Effector memory CD8-positive, alpha-beta T cell (primary cell): ENCODE data around the gene TMEM205.
"Not testable (repeated sequence)": the region's sequence is repeated elsewhere in the genome, so short reads cannot be mapped to it uniquely, and the experiment has no call there.

Experiments
- ATAC-seq: fragments of 150-1000 bp; cut with Tn5 transposase; replicated peaks from 2 replicates; pipeline ENCODE4 v1.10.0; 2021; ENCODE audit warnings: mild to moderate bottlenecking, moderate library complexity
- DNase-seq, 3 experiments: peaks; one replicate each; pipeline ENCODE4 v3.0.0; 2021
- H3K27ac Mint-ChIP-seq, 2 donors: one replicate each; pipeline ENCODE4 v1.8.0; 2022; ENCODE audit warnings: mild to moderate bottlenecking in 2 of 2, mixed read lengths in 2 of 2, moderate library complexity in 2 of 2
- H3K27me3 Mint-ChIP-seq, 2 donors: one replicate each; pipeline ENCODE4 v1.8.0; 2022; ENCODE audit warnings: mixed read lengths in 2 of 2
- H3K36me3 Mint-ChIP-seq: one replicate; pipeline ENCODE4 v1.8.0; 2022; ENCODE audit warnings: mild to moderate bottlenecking, moderate library complexity, mixed read lengths; ENCODE audit not compliant: insufficient read depth
- H3K4me1 Mint-ChIP-seq, 2 donors: one replicate each; pipeline ENCODE4 v1.8.0; 2022; ENCODE audit warnings: low read depth in 2 of 2, mixed read lengths in 2 of 2
- H3K4me3 Mint-ChIP-seq, 2 donors: one replicate each; pipeline ENCODE4 v1.8.0; 2022; ENCODE audit warnings: mild to moderate bottlenecking in 2 of 2, mixed read lengths in 2 of 2, moderate library complexity in 2 of 2
- H3K9me3 Mint-ChIP-seq, 2 donors: one replicate each; pipeline ENCODE4 v1.8.0; 2022; ENCODE audit warnings: mixed read lengths in 2 of 2
- total RNA-seq, 9 experiments: gene quantifications; one replicate each; lab custom pipeline; 2026; lab: John Stamatoyannopoulos, UW

Gene TMEM205
- 5.4 to 20.5 (median 16.4) reads per million in 9 experiments for total RNA-seq

DNA sequence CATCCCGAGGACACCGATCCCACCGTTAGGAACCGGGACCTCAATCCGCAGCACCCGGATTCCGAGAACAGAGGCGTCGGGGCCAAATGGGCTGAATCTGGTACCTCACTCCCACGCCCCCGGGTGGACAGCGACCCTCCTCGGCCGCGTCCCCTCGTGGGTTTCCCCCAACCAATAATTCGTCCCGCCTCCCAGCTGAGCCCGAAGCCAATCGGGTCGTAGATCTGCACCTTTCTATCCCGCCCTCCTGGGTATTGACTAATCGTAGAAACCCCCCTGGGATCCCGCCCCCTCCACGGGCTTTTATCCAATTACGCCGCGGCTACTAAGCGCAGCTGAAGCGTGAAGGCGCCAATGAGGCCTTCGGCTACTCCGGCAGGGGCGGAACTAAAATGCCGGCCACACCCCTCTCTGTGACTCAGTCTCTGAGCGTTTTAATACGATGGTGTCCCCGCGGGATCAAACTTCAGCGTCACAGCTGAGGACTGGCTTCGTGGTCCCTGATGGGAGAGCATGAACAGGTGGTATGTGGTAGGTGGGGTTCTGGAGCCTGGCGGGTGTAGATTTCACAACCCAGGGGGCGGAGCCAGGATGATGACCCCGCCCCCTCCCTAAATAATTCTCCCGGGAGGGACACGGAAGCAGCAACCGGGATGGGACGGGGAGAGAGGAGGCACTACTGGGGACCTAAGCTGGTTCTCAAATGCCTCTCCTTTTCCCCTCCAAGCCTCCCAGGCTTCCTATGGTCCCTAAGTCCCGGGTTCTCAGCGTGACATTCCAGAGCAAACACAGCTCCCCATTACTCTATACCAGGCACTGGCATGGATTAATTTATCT, at the start of gene TMEM205, which contains the start of gene CCDC159:
Gene TMEM205, minus strand, starts transcription at position 165 of the 837 bp plus-strand sequence. CDS start 649 bp downstream, outside the sequence.
Gene CCDC159, plus strand, starts transcription at position 416 of the 837 bp plus-strand sequence. Its CDS starts 88 bp downstream, at position 504.
- Mint-ChIP-seq H3K27ac (peak within 1 kb of the TSS; percentile 91 to 97), H3K4me1 (peaks cover 25 to 31% of the 10 kb centered on the region in 2 donors), H3K9me3 (no peaks in the 10 kb centered on the region), H3K36me3 (peaks cover 11% of the 10 kb centered on the region), H3K27me3 (no peaks in the 10 kb centered on the region), H3K4me3 (peak within 1 kb of the TSS; percentile 96 to 97)
- ATAC-seq (peak; percentile 93), DNase-seq (peak; percentile 98 to 99 (median 98))

GRCh38 chr19:11390933-11391680, 45.0 kb upstream of the TMEM205 start:
- Mint-ChIP-seq H3K4me1 (peaks cover 0 to 5% of the 10 kb centered on the region in 2 donors), H3K9me3 (no peaks in the 10 kb centered on the region), H3K27ac (no peak overlapping the region), H3K36me3 (no peaks in the 10 kb centered on the region), H3K27me3 (peaks cover 14 to 26% of the 10 kb centered on the region in 2 donors), H3K4me3 (no peak overlapping the region)
- ATAC-seq: no peak
- no peak for DNase-seq

- H3K4me3 Mint-ChIP-seq: no peak overlapping the region
- peaks cover 0 to 5% of the 10 kb centered on the region in 2 donors for H3K4me1 Mint-ChIP-seq
- no peak overlapping the region for H3K27ac Mint-ChIP-seq
- H3K27me3 Mint-ChIP-seq: peaks cover 11 to 21% of the 10 kb centered on the region in 2 donors
- no peaks in the 10 kb centered on the region for H3K9me3 Mint-ChIP-seq
- no peaks in the 10 kb centered on the region for H3K36me3 Mint-ChIP-seq
- DNase-seq (no peak), ATAC-seq (no peak)
These were observed 44.3 kb upstream of the TMEM205 start for GRCh38 chr19:11390359-11390758.

DNA sequence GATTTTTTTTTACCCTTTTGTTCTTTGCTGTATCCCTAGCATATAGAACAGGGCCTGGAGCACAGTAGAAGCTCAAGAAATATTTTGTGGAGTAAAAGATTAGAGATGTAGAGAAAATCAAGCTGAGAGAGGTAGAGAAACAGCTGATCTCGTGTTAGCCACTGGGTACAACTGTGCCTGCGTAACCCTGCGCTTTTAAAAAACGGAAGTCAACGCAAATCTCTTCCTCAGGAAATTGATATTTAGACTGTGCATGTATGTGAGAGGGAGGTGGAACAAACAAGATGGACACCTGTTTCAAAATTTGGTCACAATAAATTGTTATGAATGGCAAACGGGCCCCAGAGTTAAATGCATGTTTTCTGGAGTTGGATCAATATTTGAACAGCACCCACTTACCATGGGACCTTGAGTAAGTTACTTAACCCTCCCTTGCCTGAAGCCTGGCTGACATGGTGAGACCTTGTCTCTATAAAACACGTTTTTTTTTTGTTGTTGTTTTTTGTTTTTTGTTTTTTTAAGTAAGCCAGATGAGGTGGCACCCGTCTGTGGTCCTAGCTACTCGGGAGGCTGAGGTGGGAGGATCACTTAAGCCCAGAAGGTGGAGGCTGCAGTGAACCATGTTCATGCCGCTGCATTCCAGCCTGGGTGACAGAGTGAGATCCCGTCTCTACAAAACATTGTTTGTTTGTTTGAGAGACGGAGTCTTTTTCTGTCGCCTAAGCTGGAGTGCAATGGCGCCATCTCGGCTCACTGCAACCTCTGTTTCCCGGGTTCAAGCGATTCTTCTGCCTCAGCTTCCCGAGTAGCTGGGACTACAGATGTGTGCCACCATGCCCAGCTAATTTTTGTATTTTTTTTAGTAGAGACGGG, 41.3 kb upstream of the TMEM205 start:
- Mint-ChIP-seq H3K9me3 (no peaks in the 10 kb centered on the region), H3K27me3 (peaks cover 7 to 22% of the 10 kb centered on the region in 2 donors), H3K4me1 (peaks cover 5 to 7% of the 10 kb centered on the region in 2 donors), H3K36me3 (peaks cover 4% of the 10 kb centered on the region), H3K4me3 (no peak overlapping the region), H3K27ac (no peak overlapping the region)
- DNase-seq: no peak
- no peak for ATAC-seq

GRCh38 chr19:11384778-11385129, 38.7 kb upstream of the TMEM205 start:
- Mint-ChIP-seq H3K36me3 (peaks cover 16% of the 10 kb centered on the region), H3K4me3 (peak overlapping the region in 1 of 2 donors; percentile 30), H3K9me3 (no peaks in the 10 kb centered on the region), H3K27me3 (peaks cover 7 to 32% of the 10 kb centered on the region in 2 donors), H3K27ac (no peak overlapping the region), H3K4me1 (peaks cover 19 to 26% of the 10 kb centered on the region in 2 donors)
- no peak for DNase-seq
- ATAC-seq: no peak

DNA sequence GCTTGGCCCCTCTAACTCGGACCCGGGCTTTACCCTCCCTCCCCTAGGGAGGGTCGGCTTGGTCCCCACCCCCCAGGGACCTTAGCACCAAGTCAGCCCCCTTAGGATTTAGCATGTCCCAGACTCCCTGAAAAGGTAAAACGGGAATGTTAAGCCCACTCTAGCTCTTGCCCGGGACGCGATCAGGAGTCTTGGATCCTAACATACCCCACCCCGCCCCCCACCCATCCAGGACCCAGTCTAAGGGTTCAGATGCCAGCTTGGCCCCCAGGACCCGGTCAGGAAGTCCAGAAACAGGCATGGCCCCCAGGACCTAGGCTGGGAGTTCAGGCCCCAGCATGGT, 37.6 kb upstream of the TMEM205 start:
- Mint-ChIP-seq H3K27ac (no peak overlapping the region), H3K4me1 (peaks cover 19 to 26% of the 10 kb centered on the region in 2 donors), H3K27me3 (peaks cover 7 to 32% of the 10 kb centered on the region in 2 donors), H3K9me3 (no peaks in the 10 kb centered on the region), H3K36me3 (peaks cover 16% of the 10 kb centered on the region), H3K4me3 (peak overlapping the region; percentile 68 to 87)
- ATAC-seq (no peak), DNase-seq (no peak)

GRCh38 chr19:11382898-11383705, 37.0 kb upstream of the TMEM205 start:
- peak; percentile 26 to 40 (median 33) for DNase-seq
- Mint-ChIP-seq H3K27ac (peak overlapping the region; percentile 60 to 77), H3K9me3 (no peaks in the 10 kb centered on the region), H3K27me3 (peaks cover 7 to 32% of the 10 kb centered on the region in 2 donors), H3K36me3 (peaks cover 16% of the 10 kb centered on the region), H3K4me3 (peak overlapping the region; percentile 68 to 87), H3K4me1 (peaks cover 19 to 26% of the 10 kb centered on the region in 2 donors)
- no peak for ATAC-seq

DNA sequence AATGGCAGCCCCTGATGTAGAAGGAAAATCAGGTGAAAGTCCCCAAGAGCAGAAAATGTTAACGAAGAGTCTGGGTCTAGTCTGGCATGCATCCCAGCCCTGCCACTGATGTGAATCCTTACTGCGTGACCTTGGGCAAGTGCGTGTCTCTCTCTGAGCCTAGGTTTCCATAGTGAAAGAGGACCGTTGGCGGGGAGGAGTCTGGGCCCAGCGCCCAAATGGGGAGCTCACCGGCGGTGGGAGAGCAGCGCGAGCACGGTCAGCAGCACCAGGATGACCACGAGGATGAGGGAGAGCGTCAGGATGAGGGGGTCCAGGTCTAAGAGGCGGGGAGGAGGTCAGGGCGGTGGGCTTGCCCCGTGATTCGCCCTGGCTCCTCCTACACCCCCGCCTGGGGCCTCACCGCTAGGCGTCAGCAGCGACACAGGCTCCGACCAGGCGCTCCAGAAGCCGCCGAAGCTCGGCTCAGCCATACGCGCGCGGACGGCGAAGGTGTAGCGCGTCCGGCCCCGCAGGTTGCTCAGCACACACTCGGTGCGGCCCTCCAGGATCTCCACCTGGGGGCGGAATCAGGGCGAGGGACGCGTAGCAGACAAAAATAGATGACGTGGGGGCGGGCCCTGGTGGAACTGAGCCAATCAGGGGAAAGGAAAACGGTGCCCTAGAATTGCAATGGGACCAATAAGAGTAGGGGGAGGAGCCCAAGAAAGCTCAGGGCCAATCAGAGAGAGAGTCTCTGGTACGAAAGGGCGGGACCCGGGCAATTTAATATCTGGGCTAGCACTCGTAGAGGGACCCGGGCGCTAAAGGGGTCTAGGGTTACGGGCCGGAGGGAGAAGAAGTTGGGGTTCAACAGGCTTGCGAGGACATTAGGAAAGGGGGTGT, 34.8 kb upstream of the TMEM205 start:
- Mint-ChIP-seq H3K27me3 (peaks cover 7 to 32% of the 10 kb centered on the region in 2 donors), H3K4me3 (peak overlapping the region; percentile 84 to 87), H3K36me3 (peaks cover 16% of the 10 kb centered on the region), H3K27ac (peak overlapping the region; percentile 90 to 93), H3K4me1 (peaks cover 25 to 35% of the 10 kb centered on the region in 2 donors), H3K9me3 (no peaks in the 10 kb centered on the region)
- ATAC-seq (peak; percentile 81), DNase-seq (peak; percentile 97 to 98 (median 97))

- Mint-ChIP-seq H3K9me3 (no peaks in the 10 kb centered on the region), H3K4me1 (peaks cover 31 to 40% of the 10 kb centered on the region in 2 donors), H3K36me3 (peaks cover 16% of the 10 kb centered on the region), H3K27ac (peak overlapping the region; percentile 90 to 93), H3K4me3 (peak overlapping the region; percentile 84 to 87), H3K27me3 (peaks cover 7 to 31% of the 10 kb centered on the region in 2 donors)
- no peak for DNase-seq
- no peak for ATAC-seq
These were observed 33.8 kb upstream of the TMEM205 start for GRCh38 chr19:11379857-11380350.

DNA sequence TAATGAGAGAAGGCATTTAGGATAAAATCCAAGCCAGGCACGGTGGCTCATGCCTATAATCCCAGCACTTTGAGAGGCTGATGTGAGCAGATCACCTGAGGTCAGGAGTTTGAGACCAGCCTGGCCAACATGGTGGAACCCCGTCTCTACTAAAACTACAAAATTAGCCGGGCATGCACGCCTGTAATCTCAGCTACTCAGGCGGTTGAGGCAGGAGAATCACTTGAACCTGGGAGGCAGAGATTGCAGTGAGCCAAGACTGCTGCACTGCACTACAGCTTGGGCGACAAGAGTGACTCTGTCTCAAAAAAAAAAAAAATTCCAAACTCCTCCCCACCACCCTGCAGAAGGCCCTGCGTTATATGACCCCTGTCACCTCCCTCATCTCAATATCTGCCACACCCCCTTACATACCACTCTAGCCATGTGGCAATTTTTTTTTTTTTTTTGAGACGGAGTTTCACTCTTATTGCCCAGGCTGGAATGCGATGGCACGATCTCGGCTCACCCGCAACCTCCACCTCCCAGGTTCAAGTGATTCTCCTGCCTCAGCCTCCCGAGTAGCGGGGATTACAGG, 33.3 kb upstream of the TMEM205 start:
- peak overlapping the region in 1 of 2 donors; percentile 90 for H3K27ac Mint-ChIP-seq
- ATAC-seq, H3K4me3 Mint-ChIP-seq, H3K9me3 Mint-ChIP-seq, DNase-seq: not testable (repeated sequence)
- peaks cover 7 to 25% of the 10 kb centered on the region in 2 donors for H3K27me3 Mint-ChIP-seq
- peaks cover 31 to 40% of the 10 kb centered on the region in 2 donors for H3K4me1 Mint-ChIP-seq
- peaks cover 16% of the 10 kb centered on the region for H3K36me3 Mint-ChIP-seq
